CD14-positive monocyte (primary cell): ENCODE data around the gene ASAP3. TPM values are rescaled to one million over a fixed set of nuclear protein-coding genes. Genes with fewer than 3 reads are reported as not detected.

Experiments used
- DNase-seq, 3 donors: peaks; one replicate each; pipeline ENCODE4 v3.0.0-alpha.2; 2011 to 2022
- H2AFZ ChIP-seq: 2 replicates; pipeline ENCODE4 v1.6.0; 2012; ENCODE audit warnings: mild to moderate bottlenecking, low read depth, low read length, inconsistent platforms; ENCODE audit not compliant: insufficient read depth, poor library complexity, severe bottlenecking
- H3K27ac ChIP-seq, 2 donors: 1 replicate in 1 of 2; 2 replicates in 1 of 2; pipeline ENCODE4 v1.5.1; 2012 to 2013; ENCODE audit warnings: low read length in 2 of 2, control low read depth in 1 of 2, inconsistent platforms in 1 of 2, low read depth in 1 of 2, mild to moderate bottlenecking in 1 of 2
- H3K27me3 ChIP-seq, 2 donors: one replicate each; pipeline versions ENCODE4 v1.6.0 to v1.6.1; 2011 to 2013; ENCODE audit warnings: low read length in 2 of 2; ENCODE audit not compliant: control insufficient read depth in 2 of 2, insufficient read depth in 2 of 2
- H3K36me3 ChIP-seq, 2 donors: replicated peaks in 1 of 2; 1 replicate in 1 of 2; 2 replicates in 1 of 2; pipeline versions ENCODE4 v1.5.1 to v1.6.1; 2012 to 2013; ENCODE audit warnings: low read length in 2 of 2, control low read depth in 1 of 2, inconsistent platforms in 1 of 2, mild to moderate bottlenecking in 1 of 2; ENCODE audit not compliant: insufficient read depth in 2 of 2, control insufficient read depth in 1 of 2
- H3K4me1 ChIP-seq, 2 donors: 1 replicate in 1 of 2; 2 replicates in 1 of 2; pipeline versions ENCODE4 v1.5.1 to v1.6.1; 2012 to 2013; ENCODE audit warnings: low read length in 2 of 2, control low read depth in 1 of 2, inconsistent platforms in 1 of 2, mild to moderate bottlenecking in 1 of 2, moderate library complexity in 1 of 2; ENCODE audit not compliant: insufficient read depth in 2 of 2, control insufficient read depth in 1 of 2
- H3K4me2 ChIP-seq: replicated peaks from 2 replicates; pipeline ENCODE3; 2012; ENCODE audit warnings: low read length, moderate library complexity, mild to moderate bottlenecking; ENCODE audit not compliant: poor library complexity, severe bottlenecking; ENCODE audit errors: extremely low read depth
- H3K4me3 ChIP-seq, 3 experiments: fragments of 200-600 bp in 1 of 3; sonication (generic) in 1 of 3; replicated peaks in 1 of 3; 1 replicate in 2 of 3; 2 replicates in 1 of 3; pipeline ENCODE4 v1.5.1; 2011 to 2013; ENCODE audit warnings: low read length in 3 of 3, mild to moderate bottlenecking in 3 of 3, control low read depth in 2 of 3, low read depth in 2 of 3, inconsistent platforms in 1 of 3, moderate library complexity in 1 of 3
- H3K79me2 ChIP-seq: 2 replicates; pipeline ENCODE4 v1.6.0; 2012; ENCODE audit warnings: mild to moderate bottlenecking, control low read depth, inconsistent platforms, low read length, moderate library complexity; ENCODE audit not compliant: insufficient read depth
- H3K9ac ChIP-seq: 2 replicates; pipeline ENCODE4 v1.6.0; 2017; ENCODE audit warnings: low read length, mild to moderate bottlenecking; ENCODE audit not compliant: insufficient read depth, poor library complexity, severe bottlenecking
- H3K9me3 ChIP-seq, 2 donors: replicated peaks in 1 of 2; 1 replicate in 1 of 2; 2 replicates in 1 of 2; pipeline versions ENCODE4 v1.5.1 to v1.6.1; 2012 to 2013; ENCODE audit warnings: low read length in 2 of 2, control low read depth in 1 of 2; ENCODE audit not compliant: control insufficient read depth in 1 of 2, insufficient read depth in 1 of 2
- H4K20me1 ChIP-seq: 2 replicates; pipeline ENCODE4 v1.6.0; 2012; ENCODE audit warnings: mild to moderate bottlenecking, low read length, control low read depth, moderate library complexity; ENCODE audit not compliant: insufficient read depth
- H3K27ac Mint-ChIP-seq, 7 donors: one replicate each; pipeline ENCODE4 v1.8.0; 2020; ENCODE audit warnings: mild to moderate bottlenecking in 7 of 7, mixed read lengths in 7 of 7, moderate library complexity in 6 of 7, inconsistent platforms in 2 of 7
- H3K27me3 Mint-ChIP-seq, 3 donors: one replicate each; pipeline ENCODE4 v1.8.0; 2021 to 2022; ENCODE audit warnings: low read depth in 3 of 3, mild to moderate bottlenecking in 3 of 3, mixed read lengths in 3 of 3, moderate library complexity in 3 of 3, inconsistent platforms in 1 of 3
- H3K36me3 Mint-ChIP-seq, 2 donors: one replicate each; pipeline ENCODE4 v1.8.0; 2020; ENCODE audit warnings: mixed read lengths in 2 of 2, inconsistent platforms in 1 of 2, mild to moderate bottlenecking in 1 of 2
- H3K4me1 Mint-ChIP-seq: one replicate; pipeline ENCODE4 v1.8.0; 2020; ENCODE audit warnings: mild to moderate bottlenecking, mixed read lengths
- H3K4me3 Mint-ChIP-seq, 2 donors: one replicate each; pipeline ENCODE4 v1.8.0; 2020; ENCODE audit warnings: mild to moderate bottlenecking in 2 of 2, mixed read lengths in 2 of 2, moderate library complexity in 1 of 2
- H3K9me3 Mint-ChIP-seq, 7 donors: one replicate each; pipeline ENCODE4 v1.8.0; 2020 to 2022; ENCODE audit warnings: mixed read lengths in 7 of 7, mild to moderate bottlenecking in 6 of 7, moderate library complexity in 6 of 7, inconsistent platforms in 2 of 7
- CTCF ChIP-seq: fragments of 200-600 bp; IDR thresholded peaks from one replicate; pipeline ENCODE4 v1.8.0; 2022; ENCODE audit warnings: antibody characterized with exemption, mild to moderate bottlenecking
- WGBS: methylation state at CpG from one replicate; pipeline ENCODE4 v1.1.5; 2013; ENCODE audit warnings: missing lambda C conversion rate; ENCODE audit not compliant: insufficient coverage; 5-methylcytosine and 5-hydroxymethylcytosine counted together
- intact Hi-C, 2 donors: fragments of 100-400 bp; cut with micrococcal nuclease; formaldehyde crosslinking; loops; one replicate each; pipeline versions ENCODE4 v1.15.0 to v1.15.1; 2023
- polyA plus RNA-seq, 3 donors: library from polyadenylated mRNA; depleted of rRNA in 1 of 3; unstranded in 2 of 3; stranded (reverse) in 1 of 3; fragments of 300-500 nt in 2 of 3; fragments of >200 nt in 1 of 3; fragmentation: Illumina TruSeq in 2 of 3; gene quantifications; 1 replicate in 2 of 3; 2 replicates in 1 of 3; pipeline ENCODE4 v1.2.3, GENCODE V29; 2012 to 2021

The ASAP3 gene
- polyA plus RNA-seq, 3 donors: 0.27 to 1.1 TPM; not detected in 1

GRCh38 chr1:23408797-23409290 is 75.1 kb downstream of the ASAP3 start:
- peaks cover 6% of the 10 kb centered on the region for H3K4me1 Mint-ChIP-seq
- Histone ChIP-seq H3K36me3 (no peaks in the 10 kb centered on the region), H2AFZ (no peak overlapping the region), H3K79me2 (no peaks in the 10 kb centered on the region), H3K9me3 (no peaks in the 10 kb centered on the region), H4K20me1 (no peaks in the 10 kb centered on the region), H3K4me3 (no peak overlapping the region), H3K27ac (no peak overlapping the region), H3K27me3 (no peaks in the 10 kb centered on the region), H3K4me2 (no peak overlapping the region), H3K9ac (no peak overlapping the region), H3K4me1 (peaks cover 4 to 5% of the 10 kb centered on the region in 2 donors)
- intact Hi-C loops: no loop called here
- no peaks in the 10 kb centered on the region for H3K36me3 Mint-ChIP-seq
- no peak overlapping the region for H3K27ac Mint-ChIP-seq
- peaks cover 1 to 5% (median 1%) of the 10 kb centered on the region in 3 donors for H3K27me3 Mint-ChIP-seq
- H3K4me3 Mint-ChIP-seq: no peak overlapping the region
- TF ChIP-seq CTCF: no peak
- WGBS: no CpG with 5 or more reads among the region's 7 CpGs
- DNase-seq: no peak
- H3K9me3 Mint-ChIP-seq: no peaks in the 10 kb centered on the region

GRCh38 chr1:23407016-23407630 is 76.9 kb downstream of the ASAP3 start:
- peaks cover 23% of the 10 kb centered on the region for H3K4me1 Mint-ChIP-seq
- H4K20me1 ChIP-seq: no peaks in the 10 kb centered on the region
- intact Hi-C loops: no loop called here

More at GRCh38 chr1:23407016-23407630, 76.9 kb downstream of the ASAP3 start:
- 93% methylated on average over 8 of the region's 8 CpGs for WGBS
- Histone ChIP-seq H3K36me3 (no peaks in the 10 kb centered on the region), H3K27ac (no peak overlapping the region), H3K9me3 (no peaks in the 10 kb centered on the region), H2AFZ (no peak overlapping the region), H3K4me2 (no peak overlapping the region), H3K27me3 (no peaks in the 10 kb centered on the region), H3K4me3 (no peak overlapping the region), H3K4me1 (peaks cover 21 to 22% of the 10 kb centered on the region in 2 donors), H3K9ac (no peak overlapping the region), H3K79me2 (no peaks in the 10 kb centered on the region)
- TF ChIP-seq CTCF: no peak
- H3K36me3 Mint-ChIP-seq: no peaks in the 10 kb centered on the region
- H3K27me3 Mint-ChIP-seq: peaks cover 1 to 5% (median 2%) of the 10 kb centered on the region in 3 donors
- no peak overlapping the region for H3K27ac Mint-ChIP-seq
- no peak overlapping the region for H3K4me3 Mint-ChIP-seq
- DNase-seq: no peak
- no peaks in the 10 kb centered on the region for H3K9me3 Mint-ChIP-seq
